ENCODE results near the gene PCDHGA6.
"Not testable (repeated sequence)": the region's sequence is repeated elsewhere in the genome, so short reads cannot be mapped to it uniquely, and the experiment has no call there.

PCDHGA6 gene

DNA sequence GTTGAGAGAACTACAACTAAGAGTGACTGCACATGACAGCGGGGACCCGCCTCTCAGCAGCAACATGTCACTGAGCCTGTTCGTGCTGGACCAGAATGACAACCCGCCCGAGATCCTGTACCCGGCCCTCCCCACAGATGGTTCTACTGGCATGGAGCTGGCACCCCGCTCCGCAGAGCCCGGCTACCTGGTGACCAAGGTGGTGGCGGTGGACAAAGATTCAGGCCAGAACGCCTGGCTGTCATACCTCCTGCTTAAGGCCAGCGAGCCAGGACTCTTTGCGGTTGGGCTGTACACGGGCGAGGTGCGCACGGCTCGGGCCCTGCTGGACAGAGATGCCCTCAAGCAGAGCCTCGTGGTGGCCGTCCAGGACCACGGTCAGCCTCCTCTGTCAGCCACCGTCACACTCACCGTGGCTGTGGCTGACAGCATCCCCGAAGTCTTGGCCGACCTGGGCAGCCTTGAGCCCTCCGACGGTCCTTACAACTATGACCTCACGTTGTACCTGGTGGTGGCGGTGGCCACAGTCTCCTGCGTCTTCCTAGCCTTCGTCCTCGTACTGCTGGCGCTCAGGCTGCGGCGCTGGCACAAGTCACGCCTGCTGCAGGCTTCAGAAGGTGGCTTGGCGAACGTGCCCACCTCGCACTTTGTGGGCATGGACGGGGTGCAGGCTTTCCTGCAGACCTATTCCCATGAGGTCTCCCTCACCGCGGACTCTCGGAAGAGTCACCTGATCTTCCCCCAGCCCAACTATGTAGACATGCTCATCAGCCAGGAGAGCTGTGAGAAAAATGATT lies 11.0 kb downstream of the PCDHGA6 start:
- Histone ChIP-seq H3K9ac (ENCODE audit: low read depth, low read length) (no peak overlapping the region), H3K4me1 (ENCODE audit: control insufficient read depth, insufficient read depth, low read length) (no peaks in the 10 kb centered on the region), H3K9me3 (ENCODE audit: control insufficient read depth, insufficient read depth, low read length) (peaks cover 59% of the 10 kb centered on the region), H3K4me3 (ENCODE audit: low read depth, low read length) (no peak overlapping the region), H3K27me3 (ENCODE audit: control insufficient read depth, insufficient read depth, low read length) (0 out of 2 replicates have a peak, but pooled peaks cover 4% of the 10 kb centered on the region), H3K27ac (ENCODE audit: low read depth, low read length) (no peak overlapping the region), H3K36me3 (ENCODE audit: control insufficient read depth, insufficient read depth, low read length) (no peaks in the 10 kb centered on the region)

DNA sequence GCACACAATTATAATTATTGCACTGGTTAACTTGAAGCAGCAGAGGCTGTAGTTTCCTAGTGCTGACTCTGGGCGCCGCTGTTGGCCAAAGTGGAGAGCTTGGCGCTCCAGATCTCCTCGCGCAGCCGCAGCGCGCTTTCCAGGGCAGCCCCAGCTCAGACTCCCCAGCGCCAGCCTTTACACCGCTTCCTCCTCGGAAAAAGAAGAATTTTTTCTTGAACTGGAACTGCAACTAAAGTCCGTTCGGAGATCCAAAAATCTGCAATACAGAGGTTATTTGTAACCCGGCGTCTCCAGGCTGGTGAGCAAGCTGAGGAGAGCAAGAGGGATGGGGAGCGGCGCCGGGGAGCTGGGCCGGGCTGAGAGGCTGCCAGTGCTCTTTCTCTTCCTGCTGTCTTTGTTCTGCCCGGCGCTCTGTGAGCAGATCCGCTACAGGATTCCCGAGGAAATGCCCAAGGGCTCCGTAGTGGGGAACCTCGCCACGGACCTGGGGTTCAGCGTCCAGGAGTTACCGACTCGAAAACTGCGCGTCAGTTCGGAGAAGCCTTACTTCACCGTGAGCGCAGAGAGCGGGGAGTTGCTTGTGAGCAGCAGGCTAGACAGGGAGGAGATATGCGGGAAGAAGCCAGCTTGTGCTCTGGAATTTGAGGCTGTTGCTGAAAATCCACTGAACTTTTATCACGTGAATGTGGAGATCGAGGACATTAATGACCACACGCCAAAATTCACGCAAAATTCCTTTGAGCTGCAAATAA lies 14.0 kb downstream of the PCDHGA6 start, which contains the start of gene PCDHGB4:
Gene PCDHGB4 (plus strand): TSS at position 142 of the 755 bp plus-strand sequence. CDS start 187 bp downstream, at position 329.
- H3K9me3 ChIP-seq (ENCODE audit: control insufficient read depth, insufficient read depth, low read length) = peaks cover 79% of the 10 kb centered on the region
- H3K36me3 ChIP-seq (ENCODE audit: control insufficient read depth, insufficient read depth, low read length); H3K9ac ChIP-seq (ENCODE audit: low read depth, low read length); H3K4me1 ChIP-seq (ENCODE audit: control insufficient read depth, insufficient read depth, low read length); H3K27ac ChIP-seq (ENCODE audit: low read depth, low read length); H3K27me3 ChIP-seq (ENCODE audit: control insufficient read depth, insufficient read depth, low read length): not testable (repeated sequence)
- peak within 1 kb of the TSS; percentile 63 for H3K4me3 ChIP-seq (ENCODE audit: low read depth, low read length)

DNA sequence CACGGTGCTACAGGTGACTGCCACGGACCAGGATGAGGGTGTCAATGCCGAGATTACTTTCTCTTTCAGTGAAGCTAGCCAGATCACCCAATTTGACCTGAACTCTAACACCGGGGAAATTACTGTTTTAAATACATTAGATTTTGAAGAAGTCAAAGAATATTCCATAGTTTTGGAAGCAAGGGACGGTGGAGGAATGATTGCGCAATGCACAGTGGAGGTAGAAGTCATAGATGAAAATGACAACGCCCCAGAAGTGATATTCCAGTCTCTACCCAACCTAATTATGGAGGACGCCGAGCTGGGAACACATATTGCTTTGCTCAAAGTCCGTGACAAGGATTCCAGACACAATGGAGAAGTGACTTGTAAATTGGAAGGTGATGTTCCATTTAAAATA lies 15.0 kb downstream of the PCDHGA6 start:
- peak overlapping the region; percentile 40; the same call in 1 of the 2 replicates for H3K4me3 ChIP-seq (ENCODE audit: low read depth, low read length)
- peaks cover 5% of the 10 kb centered on the region; the same call in 1 of the 2 replicates for H3K36me3 ChIP-seq (ENCODE audit: control insufficient read depth, insufficient read depth, low read length)
- H3K9me3 ChIP-seq (ENCODE audit: control insufficient read depth, insufficient read depth, low read length) = peaks cover 79% of the 10 kb centered on the region
- H3K27me3 ChIP-seq (ENCODE audit: control insufficient read depth, insufficient read depth, low read length) = 0 out of 2 replicates have a peak, but pooled peaks cover 4% of the 10 kb centered on the region
- H3K9ac ChIP-seq (ENCODE audit: low read depth, low read length) = no peak overlapping the region
- no peak overlapping the region for H3K27ac ChIP-seq (ENCODE audit: low read depth, low read length)
- no peaks in the 10 kb centered on the region for H3K4me1 ChIP-seq (ENCODE audit: control insufficient read depth, insufficient read depth, low read length)

DNA sequence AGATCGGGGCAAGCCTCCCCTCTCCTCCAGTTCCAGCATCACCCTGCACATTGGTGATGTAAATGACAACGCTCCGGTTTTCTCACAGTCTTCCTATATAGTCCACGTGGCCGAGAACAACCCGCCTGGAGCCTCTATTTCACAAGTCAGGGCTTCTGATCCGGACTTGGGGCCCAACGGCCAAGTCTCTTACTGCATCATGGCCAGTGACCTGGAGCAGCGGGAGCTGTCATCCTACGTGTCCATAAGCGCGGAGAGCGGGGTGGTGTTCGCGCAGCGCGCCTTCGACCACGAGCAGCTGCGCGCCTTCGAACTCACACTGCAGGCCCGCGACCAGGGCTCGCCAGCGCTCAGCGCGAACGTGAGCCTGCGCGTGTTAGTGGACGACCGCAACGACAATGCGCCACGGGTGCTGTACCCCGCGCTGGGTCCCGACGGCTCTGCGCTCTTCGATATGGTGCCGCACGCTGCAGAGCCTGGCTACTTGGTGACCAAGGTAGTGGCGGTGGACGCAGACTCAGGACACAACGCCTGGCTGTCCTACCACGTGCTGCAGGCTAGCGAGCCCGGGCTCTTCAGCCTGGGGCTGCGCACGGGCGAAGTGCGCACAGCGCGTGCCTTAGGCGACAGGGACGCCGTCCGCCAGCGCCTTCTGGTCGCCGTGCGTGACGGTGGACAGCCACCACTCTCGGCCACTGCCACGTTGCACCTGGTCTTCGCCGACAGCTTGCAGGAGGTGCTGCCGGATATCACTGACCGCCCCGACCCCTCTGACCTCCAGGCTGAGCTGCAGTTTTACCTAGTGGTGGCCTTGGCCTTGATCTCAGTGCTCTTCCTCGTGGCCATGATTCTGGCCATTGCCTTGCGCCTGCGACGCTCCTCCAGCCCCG lies 15.7 kb downstream of the PCDHGA6 start:
- Histone ChIP-seq H3K36me3 (ENCODE audit: control insufficient read depth, insufficient read depth, low read length) (peaks cover 5% of the 10 kb centered on the region; the same call in 1 of the 2 replicates), H3K27ac (ENCODE audit: low read depth, low read length) (no peak overlapping the region), H3K27me3 (ENCODE audit: control insufficient read depth, insufficient read depth, low read length) (0 out of 2 replicates have a peak, but pooled peaks cover 4% of the 10 kb centered on the region), H3K9ac (ENCODE audit: low read depth, low read length) (no peak overlapping the region), H3K4me3 (ENCODE audit: low read depth, low read length) (no peak overlapping the region), H3K9me3 (ENCODE audit: control insufficient read depth, insufficient read depth, low read length) (peaks cover 78% of the 10 kb centered on the region), H3K4me1 (ENCODE audit: control insufficient read depth, insufficient read depth, low read length) (no peaks in the 10 kb centered on the region)

DNA sequence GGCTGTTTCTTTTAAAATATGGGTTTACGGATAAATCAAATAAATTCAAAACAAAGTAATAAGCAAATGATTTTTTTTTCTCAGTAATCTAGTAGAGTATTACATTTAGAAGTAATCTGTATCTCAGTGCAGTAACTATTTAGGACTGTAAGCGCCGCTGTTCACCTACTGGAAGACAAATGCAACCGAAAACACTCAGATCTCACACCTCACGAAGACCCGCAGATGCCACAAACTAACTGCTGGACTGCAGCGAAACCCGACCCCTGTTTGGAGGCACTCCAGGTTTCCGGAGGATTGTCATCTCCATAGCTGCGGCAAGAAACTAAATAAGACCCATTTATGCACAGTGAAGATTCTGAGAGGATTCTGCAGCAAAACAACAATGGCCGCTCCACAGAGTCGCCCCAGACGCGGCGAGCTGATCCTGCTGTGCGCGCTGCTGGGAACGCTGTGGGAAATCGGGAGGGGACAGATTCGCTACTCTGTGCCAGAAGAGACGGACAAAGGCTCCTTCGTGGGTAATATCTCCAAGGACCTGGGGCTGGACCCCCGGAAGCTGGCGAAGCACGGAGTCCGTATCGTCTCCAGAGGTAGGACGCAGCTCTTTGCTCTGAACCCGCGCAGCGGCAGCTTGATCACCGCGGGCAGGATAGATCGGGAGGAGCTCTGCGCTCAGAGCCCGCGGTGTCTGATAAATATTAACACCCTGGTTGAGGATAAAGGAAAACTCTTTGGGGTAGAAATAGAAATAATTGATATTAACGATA lies 18.9 kb downstream of the PCDHGA6 start, which contains the start of gene PCDHGA8:
Gene PCDHGA8 (plus strand): TSS at position 205 of the 770 bp plus-strand sequence. CDS start 181 bp downstream, at position 386.
- H3K27me3 ChIP-seq (ENCODE audit: control insufficient read depth, insufficient read depth, low read length) = 0 out of 2 replicates have a peak, but pooled peaks cover 4% of the 10 kb centered on the region
- H3K4me3 ChIP-seq (ENCODE audit: low read depth, low read length) = no peak within 1 kb of the TSS
- H3K27ac ChIP-seq (ENCODE audit: low read depth, low read length) = no peak within 1 kb of the TSS
- H3K9ac ChIP-seq (ENCODE audit: low read depth, low read length) = no peak within 1 kb of the TSS
- H3K36me3 ChIP-seq (ENCODE audit: control insufficient read depth, insufficient read depth, low read length) = peaks cover 5% of the 10 kb centered on the region; the same call in 1 of the 2 replicates
- H3K4me1 ChIP-seq (ENCODE audit: control insufficient read depth, insufficient read depth, low read length) = no peaks in the 10 kb centered on the region
- peaks cover 83% of the 10 kb centered on the region for H3K9me3 ChIP-seq (ENCODE audit: control insufficient read depth, insufficient read depth, low read length)

DNA sequence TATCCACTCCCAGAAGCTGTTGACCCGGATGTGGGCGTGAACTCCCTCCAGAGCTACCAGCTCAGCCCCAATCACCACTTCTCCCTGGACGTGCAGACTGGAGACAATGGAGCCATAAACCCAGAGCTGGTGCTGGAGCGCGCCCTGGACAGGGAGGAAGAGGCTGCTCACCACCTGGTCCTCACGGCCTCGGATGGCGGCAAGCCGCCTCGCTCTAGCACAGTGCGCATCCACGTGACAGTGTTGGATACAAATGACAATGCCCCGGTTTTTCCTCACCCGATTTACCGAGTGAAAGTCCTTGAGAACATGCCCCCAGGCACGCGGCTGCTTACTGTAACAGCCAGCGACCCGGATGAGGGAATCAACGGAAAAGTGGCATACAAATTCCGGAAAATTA lies 19.6 kb downstream of the PCDHGA6 start:
- Histone ChIP-seq H3K9ac (ENCODE audit: low read depth, low read length) (no peak overlapping the region), H3K27ac (ENCODE audit: low read depth, low read length) (no peak overlapping the region), H3K9me3 (ENCODE audit: control insufficient read depth, insufficient read depth, low read length) (peaks cover 81% of the 10 kb centered on the region), H3K36me3 (ENCODE audit: control insufficient read depth, insufficient read depth, low read length) (peaks cover 5% of the 10 kb centered on the region; the same call in 1 of the 2 replicates), H3K27me3 (ENCODE audit: control insufficient read depth, insufficient read depth, low read length) (0 out of 2 replicates have a peak, but pooled peaks cover 3% of the 10 kb centered on the region), H3K4me1 (ENCODE audit: control insufficient read depth, insufficient read depth, low read length) (no peaks in the 10 kb centered on the region), H3K4me3 (ENCODE audit: low read depth, low read length) (no peak overlapping the region)

DNA sequence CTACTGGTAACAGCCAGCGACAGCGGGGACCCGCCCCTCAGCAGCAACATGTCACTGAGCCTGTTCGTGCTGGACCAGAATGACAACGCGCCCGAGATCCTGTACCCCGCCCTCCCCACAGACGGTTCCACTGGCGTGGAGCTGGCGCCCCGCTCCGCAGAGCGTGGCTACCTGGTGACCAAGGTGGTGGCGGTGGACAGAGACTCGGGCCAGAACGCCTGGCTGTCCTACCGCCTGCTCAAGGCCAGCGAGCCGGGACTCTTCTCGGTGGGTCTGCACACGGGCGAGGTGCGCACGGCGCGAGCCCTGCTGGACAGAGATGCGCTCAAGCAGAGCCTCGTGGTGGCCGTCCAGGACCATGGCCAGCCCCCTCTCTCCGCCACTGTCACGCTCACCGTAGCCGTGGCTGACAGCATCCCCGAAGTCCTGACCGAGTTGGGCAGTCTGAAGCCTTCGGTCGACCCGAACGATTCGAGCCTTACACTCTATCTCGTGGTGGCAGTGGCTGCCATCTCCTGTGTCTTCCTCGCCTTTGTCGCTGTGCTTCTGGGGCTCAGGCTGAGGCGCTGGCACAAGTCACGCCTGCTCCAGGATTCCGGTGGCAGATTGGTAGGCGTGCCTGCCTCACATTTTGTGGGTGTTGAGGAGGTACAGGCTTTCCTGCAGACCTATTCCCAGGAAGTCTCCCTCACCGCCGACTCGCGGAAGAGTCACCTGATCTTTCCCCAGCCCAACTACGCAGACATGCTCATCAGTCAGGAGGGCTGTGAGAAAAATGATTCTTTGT lies 20.9 kb downstream of the PCDHGA6 start:
- H3K4me3 ChIP-seq (ENCODE audit: low read depth, low read length); H3K27me3 ChIP-seq (ENCODE audit: control insufficient read depth, insufficient read depth, low read length): not testable (repeated sequence)

DNA sequence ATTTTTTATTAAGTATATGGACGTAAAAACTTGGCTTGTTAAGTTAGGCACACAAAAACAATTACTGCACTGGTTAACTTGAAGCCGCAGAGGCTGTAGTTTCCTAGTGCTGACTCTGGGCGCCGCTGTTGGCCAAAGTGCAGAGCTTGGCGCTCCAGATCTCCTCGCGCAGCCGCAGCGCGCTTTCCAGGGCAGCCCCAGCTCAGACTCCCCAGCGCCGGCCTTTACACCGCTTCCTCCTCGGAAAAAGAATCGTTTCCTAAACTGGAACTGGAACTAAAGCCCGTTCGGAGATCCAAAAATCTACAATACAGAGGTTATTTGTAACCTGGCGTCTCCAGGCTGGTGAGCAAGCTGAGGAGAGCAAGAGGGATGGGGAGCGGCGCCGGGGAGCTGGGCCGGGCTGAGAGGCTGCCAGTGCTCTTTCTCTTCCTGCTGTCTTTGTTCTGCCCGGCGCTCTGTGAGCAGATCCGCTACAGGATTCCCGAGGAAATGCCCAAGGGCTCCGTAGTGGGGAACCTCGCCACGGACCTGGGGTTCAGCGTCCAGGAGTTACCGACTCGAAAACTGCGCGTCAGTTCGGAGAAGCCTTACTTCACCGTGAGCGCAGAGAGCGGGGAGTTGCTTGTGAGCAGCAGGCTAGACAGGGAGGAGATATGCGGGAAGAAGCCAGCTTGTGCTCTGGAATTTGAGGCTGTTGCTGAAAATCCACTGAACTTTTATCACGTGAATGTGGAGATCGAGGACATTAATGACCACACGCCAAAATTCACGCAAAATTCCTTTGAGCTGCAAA lies 24.3 kb downstream of the PCDHGA6 start, which contains the start of gene PCDHGB5:
Gene PCDHGB5 (plus strand): TSS at position 192 of the 796 bp plus-strand sequence. CDS start 181 bp downstream, at position 373.
- H3K4me3 ChIP-seq (ENCODE audit: low read depth, low read length); H3K9ac ChIP-seq (ENCODE audit: low read depth, low read length); H3K36me3 ChIP-seq (ENCODE audit: control insufficient read depth, insufficient read depth, low read length); H3K4me1 ChIP-seq (ENCODE audit: control insufficient read depth, insufficient read depth, low read length); H3K27ac ChIP-seq (ENCODE audit: low read depth, low read length); H3K27me3 ChIP-seq (ENCODE audit: control insufficient read depth, insufficient read depth, low read length): not testable (repeated sequence)
- peaks cover 57% of the 10 kb centered on the region for H3K9me3 ChIP-seq (ENCODE audit: control insufficient read depth, insufficient read depth, low read length)

More for the DNA sequence above, 20.9 kb downstream of the PCDHGA6 start:
- H3K27ac ChIP-seq (ENCODE audit: low read depth, low read length); H3K36me3 ChIP-seq (ENCODE audit: control insufficient read depth, insufficient read depth, low read length); H3K4me1 ChIP-seq (ENCODE audit: control insufficient read depth, insufficient read depth, low read length); H3K9ac ChIP-seq (ENCODE audit: low read depth, low read length): not testable (repeated sequence)
- H3K9me3 ChIP-seq (ENCODE audit: control insufficient read depth, insufficient read depth, low read length) = peaks cover 81% of the 10 kb centered on the region

DNA sequence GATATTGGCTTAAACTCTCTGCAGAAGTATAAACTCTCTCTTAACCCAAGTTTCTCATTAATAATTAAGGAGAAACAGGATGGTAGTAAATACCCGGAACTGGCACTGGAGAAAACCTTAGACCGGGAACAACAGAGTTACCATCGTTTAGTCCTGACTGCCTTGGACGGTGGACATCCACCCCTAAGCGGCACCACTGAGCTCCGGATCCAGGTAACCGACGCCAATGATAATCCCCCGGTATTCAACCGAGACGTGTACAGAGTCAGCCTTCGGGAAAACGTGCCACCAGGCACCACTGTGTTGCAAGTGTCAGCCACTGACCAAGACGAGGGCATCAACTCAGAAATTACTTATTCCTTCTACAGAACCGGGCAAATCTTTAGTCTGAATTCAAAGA lies 24.9 kb downstream of the PCDHGA6 start:
- Histone ChIP-seq H3K4me1 (ENCODE audit: control insufficient read depth, insufficient read depth, low read length) (no peaks in the 10 kb centered on the region), H3K4me3 (ENCODE audit: low read depth, low read length) (no peak overlapping the region), H3K9me3 (ENCODE audit: control insufficient read depth, insufficient read depth, low read length) (peaks cover 50% of the 10 kb centered on the region), H3K27me3 (ENCODE audit: control insufficient read depth, insufficient read depth, low read length) (no peaks in the 10 kb centered on the region), H3K36me3 (ENCODE audit: control insufficient read depth, insufficient read depth, low read length) (no peaks in the 10 kb centered on the region), H3K27ac (ENCODE audit: low read depth, low read length) (no peak overlapping the region), H3K9ac (ENCODE audit: low read depth, low read length) (no peak overlapping the region)

Measured in HUES48 (cell line).